ENCODE data around the gene ATXN2L. TPM values are rescaled to one million over a fixed set of nuclear protein-coding genes. Genes with fewer than 3 reads are reported as not detected.
A peak's percentile ranks its signal among the peaks of the same experiment; 100 is the strongest.

ATXN2L gene
- polyA plus RNA-seq, 1 of the 3 experiments (the other 2 are of a cell fraction): 39.2 TPM

- peak; percentile 20; the same call in 1 of the 2 replicates for TF ChIP-seq REST (IDR thresholded peaks at IDR 0.05; ENCODE audit: low read depth, low read length)
- TF ChIP-seq NFIC (IDR thresholded peaks at IDR 0.05; ENCODE audit: borderline replicate concordance): no peak
- 0 out of 2 replicates have a peak, but pooled peaks have one; percentile 4 for TF ChIP-seq USF1 (IDR thresholded peaks at IDR 0.05; ENCODE audit: borderline replicate concordance, low read depth)
- no peak for TF ChIP-seq FOXM1 (IDR thresholded peaks at IDR 0.05; ENCODE audit: low read depth)
- peak; percentile 88 for TF ChIP-seq POLR2AphosphoS5 (IDR thresholded peaks at IDR 0.05; ENCODE audit: low read depth, low read length)
- TF ChIP-seq TEAD4 (IDR thresholded peaks at IDR 0.05; ENCODE audit: borderline replicate concordance, insufficient read depth): no peak
- TF ChIP-seq RFX5 (IDR thresholded peaks at IDR 0.05; ENCODE audit: low read length): peak; percentile 42; the same call in 1 of the 2 replicates
- TF ChIP-seq GATA2 (CRISPR knock-in tag; IDR thresholded peaks at IDR 0.05): no peak
These were observed 23.5 kb downstream of the ATXN2L start, which contains the start of gene TUFM (continued) for GRCh38 chr16:28846080-28846932.

- H3K9me2 ChIP-seq: no peaks in the 10 kb centered on the region
- H3K27me3 ChIP-seq (ENCODE audit: insufficient read depth): no peaks in the 10 kb centered on the region
- ChIA-PET CTCF (interaction anchor here (0.6 to 3.0 kb wide), 10 partner anchors 10 to 117 kb away, joined by 3 to 35 read pairs (median 4); partner anchors contain the start of genes ATXN2L and SH2B1), POLR2A (interaction anchor here (0.9 to 4.0 kb wide), 8 partner anchors 9 to 104 kb away, joined by 3 to 57 read pairs (median 6); partner anchors contain the start of genes ATXN2L, NFATC2IP and SH2B1)
- H3K4me1 ChIP-seq (ENCODE audit: control insufficient read depth in 1 of 2, insufficient read depth in 2 of 2, low read depth in 1 of 2, low read length in 1 of 2): peaks cover 7 to 14% of the 10 kb centered on the region in 2 experiments; a peak in 1 of 4 replicates
- H3K9me3 ChIP-seq: no peaks in the 10 kb centered on the region
- H3F3A ChIP-seq (replicated peaks; ENCODE audit: insufficient read depth): peaks cover 13% of the 10 kb centered on the region
- DNase-seq: no peak
- peak overlapping the region; percentile 91 to 94 for H3K4me3 ChIP-seq (ENCODE audit: low read depth in 2 of 2, low read length in 1 of 2)
- H3K27ac ChIP-seq (ENCODE audit: low read depth in 2 of 2, low read length in 1 of 2): peak overlapping the region; percentile 51 to 65; a peak in 2 of 4 replicates
- H3K79me2 ChIP-seq (ENCODE audit: insufficient read depth): peaks cover 68% of the 10 kb centered on the region
- TF ChIP-seq GATA2 (CRISPR knock-in tag; IDR thresholded peaks at IDR 0.05) (no peak), PBX3 (IDR thresholded peaks at IDR 0.05) (0 out of 2 replicates have a peak, but pooled peaks have one; percentile 27)
- H3K4me2 ChIP-seq: peak overlapping the region; percentile 89
- H3K36me3 ChIP-seq (replicated peaks in 1 of 2; ENCODE audit: control insufficient read depth in 1 of 2, insufficient read depth in 2 of 2, low read length in 1 of 2): peaks cover 20 to 26% of the 10 kb centered on the region in 2 experiments
- H3K9ac ChIP-seq: peak overlapping the region; percentile 80
- WGBS (ENCODE audit: low lambda C conversion rate): 0% methylated on average over 3 of the region's 5 CpGs
- H2AFZ ChIP-seq (ENCODE audit: low read depth): peak overlapping the region; percentile 86
- H4K20me1 ChIP-seq (ENCODE audit: insufficient read depth): no peaks in the 10 kb centered on the region
These were observed 24.1 kb downstream of the ATXN2L start for GRCh38 chr16:28846933-28847273.
